Neuron (in vitro differentiated cells): ENCODE measurements around the gene TMEM72.

ENCODE experiments used
- H2AFZ ChIP-seq: one replicate; pipeline ENCODE4 v1.6.1; 2013; ENCODE audit warnings: low read depth, mild to moderate bottlenecking, inconsistent platforms, low read length, moderate library complexity
- H3K27me3 ChIP-seq: one replicate; pipeline ENCODE4 v1.6.1; 2013; ENCODE audit warnings: low read length; ENCODE audit not compliant: insufficient read depth
- H3K36me3 ChIP-seq: one replicate; pipeline ENCODE4 v1.6.1; 2013; ENCODE audit warnings: low read length; ENCODE audit not compliant: insufficient read depth
- H3K4me1 ChIP-seq: one replicate; pipeline ENCODE4 v1.6.1; 2013; ENCODE audit warnings: low read length; ENCODE audit not compliant: insufficient read depth
- H3K4me3 ChIP-seq: 2 replicates; pipeline ENCODE4 v1.5.1; 2013; ENCODE audit warnings: mild to moderate bottlenecking, low read length, moderate library complexity
- H3K9me3 ChIP-seq: one replicate; pipeline ENCODE4 v1.6.1; 2013; ENCODE audit warnings: low read length

Gene TMEM72

GRCh38 chr10:44935201-44935965 is 24.2 kb downstream of the TMEM72 start:
- H3K27me3 ChIP-seq = peaks cover 2% of the 10 kb centered on the region
- H2AFZ ChIP-seq = no peak overlapping the region
- H3K36me3 ChIP-seq = no peaks in the 10 kb centered on the region
- H3K9me3 ChIP-seq = no peaks in the 10 kb centered on the region
- H3K4me3 ChIP-seq = no peak overlapping the region
- no peaks in the 10 kb centered on the region for H3K4me1 ChIP-seq

DNA sequence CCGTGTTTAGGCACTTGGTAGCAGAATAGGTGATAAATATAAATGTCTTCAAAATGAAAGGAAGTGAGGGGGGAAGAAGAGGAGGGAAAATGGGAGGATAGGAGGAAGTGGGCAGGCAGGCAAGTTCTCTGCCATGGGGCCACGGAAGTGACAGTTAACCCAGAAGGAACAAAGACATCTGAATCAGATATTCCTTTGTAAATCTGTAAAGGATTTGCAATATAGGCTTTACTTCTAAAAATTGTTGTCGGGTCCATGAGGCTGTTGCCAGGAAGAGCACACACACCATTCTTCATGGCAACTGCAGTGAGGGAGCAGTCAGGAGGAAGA is 24.8 kb downstream of the TMEM72 start:
- H2AFZ ChIP-seq = no peak overlapping the region
- no peaks in the 10 kb centered on the region for H3K4me1 ChIP-seq
- no peaks in the 10 kb centered on the region for H3K9me3 ChIP-seq
- H3K27me3 ChIP-seq = peaks cover 2% of the 10 kb centered on the region
- no peaks in the 10 kb centered on the region for H3K36me3 ChIP-seq
- H3K4me3 ChIP-seq = no peak overlapping the region

DNA sequence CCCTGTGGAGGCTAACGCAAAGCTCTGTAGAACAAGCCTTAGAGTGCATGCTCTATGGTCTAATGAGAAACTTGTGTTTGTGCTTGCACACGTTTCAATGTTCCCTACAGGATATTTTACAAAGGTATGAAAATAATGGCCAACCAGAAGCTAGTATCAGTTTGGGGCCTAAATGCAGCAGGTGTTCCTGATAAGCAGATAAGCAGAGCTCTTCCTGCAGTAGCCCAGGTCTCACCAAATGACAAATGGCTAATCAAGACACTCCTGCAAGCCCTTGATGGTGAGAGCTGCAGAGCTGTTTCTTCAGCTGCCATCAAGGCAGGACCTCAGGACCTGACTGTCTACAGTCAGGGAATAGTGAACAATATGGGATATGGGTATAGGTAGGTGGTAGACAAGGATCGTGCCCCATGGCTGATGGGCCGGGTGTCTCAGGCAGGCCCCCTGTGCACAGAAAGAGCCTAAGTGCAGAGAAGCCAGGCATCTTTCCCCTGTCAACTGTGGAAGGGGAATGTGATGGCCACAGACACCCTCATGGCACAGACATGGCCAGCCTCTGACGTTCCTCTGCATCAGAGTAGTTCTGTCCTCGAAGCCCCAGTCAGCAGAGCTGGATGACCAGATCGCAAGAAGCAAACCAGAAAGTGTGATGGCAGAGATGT is 25.3 kb downstream of the TMEM72 start:
- Histone ChIP-seq H3K36me3 (no peaks in the 10 kb centered on the region), H3K4me3 (no peak overlapping the region), H3K9me3 (no peaks in the 10 kb centered on the region), H3K27me3 (peaks cover 2% of the 10 kb centered on the region), H2AFZ (no peak overlapping the region), H3K4me1 (no peaks in the 10 kb centered on the region)

DNA sequence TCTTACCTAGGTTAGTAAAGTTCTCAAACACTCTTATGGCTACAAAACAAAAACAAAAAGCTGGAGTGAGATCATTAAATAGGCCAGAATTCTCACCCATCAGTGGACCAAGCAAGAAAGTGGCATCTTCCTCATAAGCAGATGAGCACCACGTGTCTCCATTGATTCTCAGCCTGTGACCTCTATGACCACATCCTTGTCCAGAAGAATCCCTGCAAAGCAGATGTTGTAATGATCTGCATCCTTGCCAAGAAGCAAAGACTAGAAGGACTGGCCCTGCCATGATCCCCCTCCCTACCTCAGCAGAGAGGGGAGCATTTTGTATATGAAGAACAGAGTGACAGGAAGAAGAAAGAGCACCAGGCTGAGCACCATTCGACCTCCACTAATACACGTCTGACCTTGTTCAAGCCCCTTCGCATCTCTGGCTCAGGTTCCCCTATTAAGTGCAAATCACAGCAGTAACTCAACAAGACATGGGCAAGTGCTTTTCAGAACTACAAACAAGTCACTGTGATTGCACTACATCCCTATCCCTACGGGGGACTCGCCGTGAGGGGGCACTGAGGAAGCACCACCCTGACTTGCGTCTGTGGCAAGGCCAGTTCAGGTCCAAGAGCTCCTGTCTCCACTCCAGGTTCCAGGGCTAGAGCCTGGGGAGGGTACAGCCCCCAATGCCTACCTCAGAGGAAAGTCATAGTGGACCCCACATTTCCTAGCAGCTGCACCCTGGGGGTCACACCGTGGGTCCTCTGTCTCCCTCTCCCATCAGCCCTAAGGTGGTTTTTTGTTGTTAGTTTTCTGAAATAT is 26.3 kb downstream of the TMEM72 start:
- Histone ChIP-seq H3K9me3 (no peaks in the 10 kb centered on the region), H2AFZ (no peak overlapping the region), H3K4me3 (no peak overlapping the region), H3K36me3 (no peaks in the 10 kb centered on the region), H3K27me3 (peaks cover 2% of the 10 kb centered on the region), H3K4me1 (no peaks in the 10 kb centered on the region)

- no peaks in the 10 kb centered on the region for H3K36me3 ChIP-seq
- no peaks in the 10 kb centered on the region for H3K9me3 ChIP-seq
- no peaks in the 10 kb centered on the region for H3K4me1 ChIP-seq
- no peak overlapping the region for H3K4me3 ChIP-seq
- no peak overlapping the region for H2AFZ ChIP-seq
- H3K27me3 ChIP-seq = peaks cover 2% of the 10 kb centered on the region
Measured at GRCh38 chr10:44938956-44939355, 27.8 kb downstream of the TMEM72 start.

GRCh38 chr10:44939691-44940401 is 28.7 kb downstream of the TMEM72 start:
- no peak overlapping the region for H3K4me3 ChIP-seq
- no peak overlapping the region for H2AFZ ChIP-seq
- H3K9me3 ChIP-seq = no peaks in the 10 kb centered on the region
- peaks cover under 1% of the 10 kb centered on the region for H3K27me3 ChIP-seq
- no peaks in the 10 kb centered on the region for H3K4me1 ChIP-seq
- H3K36me3 ChIP-seq = no peaks in the 10 kb centered on the region

DNA sequence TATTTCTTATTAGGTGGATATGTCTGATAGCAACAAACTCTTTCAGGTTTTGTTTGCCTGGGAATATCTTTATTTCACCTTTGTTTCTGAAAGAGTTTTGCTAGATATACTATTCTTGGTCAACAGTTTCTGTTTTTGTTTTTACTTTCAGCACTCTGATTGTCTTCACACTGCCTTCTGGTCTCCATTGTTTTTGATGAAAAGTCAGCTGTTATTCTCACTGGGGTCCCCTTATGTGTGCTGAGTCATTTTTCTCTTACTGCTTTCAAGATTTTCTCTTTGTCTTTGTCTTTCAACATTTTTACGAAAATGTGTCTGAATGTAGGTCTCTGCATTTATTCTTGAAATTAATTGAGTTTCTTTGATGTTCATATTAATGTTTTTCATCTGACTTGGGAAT is 33.2 kb downstream of the TMEM72 start:
- no peaks in the 10 kb centered on the region for H3K27me3 ChIP-seq
- H3K4me1 ChIP-seq = no peaks in the 10 kb centered on the region
- no peaks in the 10 kb centered on the region for H3K36me3 ChIP-seq
- H2AFZ ChIP-seq = no peak overlapping the region
- no peaks in the 10 kb centered on the region for H3K9me3 ChIP-seq
- H3K4me3 ChIP-seq = no peak overlapping the region

DNA sequence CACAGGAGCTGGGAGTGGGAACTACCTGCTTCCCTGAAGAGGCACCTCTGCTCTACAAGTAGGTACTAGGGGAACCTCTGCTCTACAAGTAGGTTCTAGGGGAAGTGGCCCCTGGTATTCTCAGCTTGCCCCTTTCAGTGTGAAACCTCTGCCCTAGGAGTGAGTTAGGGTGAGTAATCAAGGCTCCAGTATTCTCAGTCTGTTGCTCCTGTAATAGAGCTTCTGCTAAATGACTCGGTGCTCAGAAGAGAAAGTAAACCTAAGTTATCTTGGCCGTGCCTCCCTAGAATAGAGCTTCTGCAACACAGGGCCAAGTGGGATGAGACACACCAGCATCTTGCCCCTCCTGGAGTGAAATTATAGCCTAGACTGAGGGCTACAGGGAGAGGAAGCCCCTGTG is 35.1 kb downstream of the TMEM72 start:
- Histone ChIP-seq H3K27me3 (no peaks in the 10 kb centered on the region), H2AFZ (no peak overlapping the region), H3K4me3 (no peak overlapping the region), H3K36me3 (no peaks in the 10 kb centered on the region), H3K4me1 (no peaks in the 10 kb centered on the region), H3K9me3 (no peaks in the 10 kb centered on the region)

DNA sequence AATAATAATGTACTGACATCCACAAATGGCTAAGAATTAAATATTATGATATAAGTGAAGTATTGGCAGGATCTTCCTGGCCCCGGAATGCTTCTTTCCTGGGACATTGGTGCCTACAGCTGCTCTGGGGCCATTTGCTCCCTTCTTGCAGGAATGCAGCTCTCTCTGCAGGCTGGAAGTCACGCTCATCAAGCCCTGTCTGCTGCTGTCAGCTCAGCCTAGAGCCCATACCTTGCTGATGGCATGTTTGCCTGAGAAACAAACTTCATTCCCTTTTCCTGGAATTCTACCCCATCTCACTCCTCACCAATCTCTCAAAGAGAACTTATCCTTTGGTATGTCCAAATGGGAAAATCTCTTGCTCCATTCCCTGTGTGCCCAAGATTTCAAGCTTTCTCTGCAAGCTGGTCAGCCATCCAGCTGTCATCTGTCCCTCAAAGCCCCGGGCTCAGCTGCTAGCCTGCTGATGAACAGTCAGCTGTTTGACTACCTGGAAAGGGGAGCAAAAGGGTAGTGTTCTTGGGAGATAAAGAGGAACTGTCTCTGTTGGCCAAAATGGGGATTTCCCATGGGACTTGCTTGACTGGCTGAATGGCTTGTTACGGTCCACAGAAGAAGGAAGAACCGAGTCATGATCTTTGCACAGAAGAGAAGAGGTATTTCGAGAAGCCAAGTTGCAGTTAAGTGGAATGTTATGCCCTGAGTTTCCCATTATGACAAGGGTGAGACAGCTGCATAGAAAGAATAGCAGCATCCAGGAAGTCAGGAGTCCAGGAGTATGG is 36.4 kb downstream of the TMEM72 start:
- Histone ChIP-seq H3K9me3 (no peaks in the 10 kb centered on the region), H3K27me3 (no peaks in the 10 kb centered on the region), H3K4me3 (no peak overlapping the region), H2AFZ (no peak overlapping the region), H3K36me3 (no peaks in the 10 kb centered on the region), H3K4me1 (peaks cover 6% of the 10 kb centered on the region)

DNA sequence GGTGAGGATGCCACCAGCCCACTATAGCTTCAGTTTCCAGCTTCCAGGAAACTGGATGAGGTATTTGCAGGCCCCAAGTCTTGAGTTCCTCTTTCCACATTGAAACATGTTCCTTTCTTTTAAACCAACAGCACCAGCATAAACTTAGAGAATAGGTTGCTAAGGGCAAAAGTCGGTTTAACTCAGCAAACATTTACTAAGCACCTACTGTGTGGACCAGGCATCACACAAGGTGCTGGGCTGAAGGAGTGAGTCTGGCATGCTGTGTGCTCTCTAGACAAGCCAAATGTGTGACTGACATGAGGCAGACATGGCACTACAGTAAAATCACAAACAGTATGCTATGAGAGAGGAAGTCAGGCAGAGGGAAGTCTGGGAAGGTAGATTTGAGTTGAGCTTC is 37.5 kb downstream of the TMEM72 start:
- H3K4me3 ChIP-seq = no peak overlapping the region

DNA sequence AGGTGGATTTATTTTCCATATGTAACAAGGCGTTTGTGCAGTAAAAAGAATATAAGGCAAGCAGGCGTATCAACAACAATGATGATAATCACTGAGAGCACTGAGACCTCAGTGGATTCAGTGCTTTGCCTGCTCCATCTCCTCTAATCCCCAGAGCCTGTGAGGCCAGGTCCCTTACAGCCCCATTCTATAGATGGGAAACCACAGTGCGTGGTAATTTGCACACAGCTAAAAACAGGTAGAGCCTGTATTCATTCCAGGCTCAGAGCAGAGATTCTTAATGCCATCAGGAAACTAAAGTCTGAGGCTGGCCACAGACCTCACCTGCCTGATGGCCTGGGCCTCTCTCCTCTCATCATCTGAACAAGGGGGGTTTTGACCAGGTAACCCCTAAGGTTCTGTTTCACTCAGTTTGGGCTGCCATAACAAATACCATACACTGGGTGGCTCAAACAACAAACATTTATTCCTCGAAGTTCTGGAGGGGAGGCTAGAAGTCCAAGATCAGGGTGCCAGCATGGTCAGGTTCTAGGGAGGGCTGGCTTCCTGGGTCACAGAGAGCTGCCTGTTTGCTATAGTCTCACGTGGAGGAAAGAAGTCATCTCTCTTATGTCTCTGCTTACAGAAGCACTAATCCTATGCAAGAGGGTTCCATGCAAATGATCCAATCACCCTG is 38.1 kb downstream of the TMEM72 start:
- no peaks in the 10 kb centered on the region for H3K36me3 ChIP-seq
- H3K27me3 ChIP-seq = no peaks in the 10 kb centered on the region
- no peaks in the 10 kb centered on the region for H3K9me3 ChIP-seq
- H3K4me1 ChIP-seq = peaks cover 16% of the 10 kb centered on the region
- no peak overlapping the region for H3K4me3 ChIP-seq
- H2AFZ ChIP-seq = no peak overlapping the region

More for the DNA sequence above, 37.5 kb downstream of the TMEM72 start:
- Histone ChIP-seq H3K4me1 (peaks cover 16% of the 10 kb centered on the region), H2AFZ (no peak overlapping the region), H3K27me3 (no peaks in the 10 kb centered on the region), H3K36me3 (no peaks in the 10 kb centered on the region), H3K9me3 (no peaks in the 10 kb centered on the region)

DNA sequence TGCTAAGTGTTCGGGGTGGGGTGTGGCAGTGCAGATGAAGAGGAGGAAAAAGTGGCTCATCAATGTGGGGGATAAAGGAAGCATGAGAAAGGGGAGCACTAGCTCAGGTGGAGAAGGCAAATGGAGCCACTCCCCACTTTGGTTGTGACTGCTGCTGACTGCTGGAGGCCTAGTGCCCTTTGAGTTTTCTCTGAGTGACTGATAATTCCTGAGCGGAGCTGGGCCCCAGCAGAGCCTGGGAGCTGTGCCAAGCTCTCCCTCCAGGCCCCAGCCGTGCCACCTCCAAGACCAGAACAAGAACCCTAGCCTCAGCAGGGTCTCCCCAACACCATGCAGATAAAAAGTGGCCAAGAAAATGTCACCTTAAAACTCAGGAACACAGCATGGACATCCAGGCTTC is 38.8 kb downstream of the TMEM72 start:
- Histone ChIP-seq H3K9me3 (no peaks in the 10 kb centered on the region), H3K27me3 (no peaks in the 10 kb centered on the region), H3K4me1 (peaks cover 16% of the 10 kb centered on the region), H3K4me3 (no peak overlapping the region), H2AFZ (no peak overlapping the region), H3K36me3 (no peaks in the 10 kb centered on the region)
